GM10266 (cell line): ENCODE data around the gene EEF2KMT.
A peak's percentile ranks its signal among the peaks of the same experiment; 100 is the strongest.

ENCODE experiments used
- DNase-seq: peaks from one replicate; pipeline ENCODE4 v3.0.0; 2012; ENCODE audit errors: extremely low spot score
- TF ChIP-seq, protein P1 (sequence below): IDR thresholded peaks from 2 replicates; pipeline ENCODE4 v1.5.1; 2012; ENCODE audit warnings: mild to moderate bottlenecking, low read depth; ENCODE audit not compliant: control insufficient read depth, insufficient read depth; ENCODE audit errors: missing control alignments

Gene EEF2KMT

GRCh38 chr16:5044011-5044540 lies 53.5 kb downstream of the EEF2KMT start:
- TF ChIP-seq, protein P1, sequence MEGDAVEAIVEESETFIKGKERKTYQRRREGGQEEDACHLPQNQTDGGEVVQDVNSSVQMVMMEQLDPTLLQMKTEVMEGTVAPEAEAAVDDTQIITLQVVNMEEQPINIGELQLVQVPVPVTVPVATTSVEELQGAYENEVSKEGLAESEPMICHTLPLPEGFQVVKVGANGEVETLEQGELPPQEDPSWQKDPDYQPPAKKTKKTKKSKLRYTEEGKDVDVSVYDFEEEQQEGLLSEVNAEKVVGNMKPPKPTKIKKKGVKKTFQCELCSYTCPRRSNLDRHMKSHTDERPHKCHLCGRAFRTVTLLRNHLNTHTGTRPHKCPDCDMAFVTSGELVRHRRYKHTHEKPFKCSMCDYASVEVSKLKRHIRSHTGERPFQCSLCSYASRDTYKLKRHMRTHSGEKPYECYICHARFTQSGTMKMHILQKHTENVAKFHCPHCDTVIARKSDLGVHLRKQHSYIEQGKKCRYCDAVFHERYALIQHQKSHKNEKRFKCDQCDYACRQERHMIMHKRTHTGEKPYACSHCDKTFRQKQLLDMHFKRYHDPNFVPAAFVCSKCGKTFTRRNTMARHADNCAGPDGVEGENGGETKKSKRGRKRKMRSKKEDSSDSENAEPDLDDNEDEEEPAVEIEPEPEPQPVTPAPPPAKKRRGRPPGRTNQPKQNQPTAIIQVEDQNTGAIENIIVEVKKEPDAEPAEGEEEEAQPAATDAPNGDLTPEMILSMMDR, result no peak
- no peak for DNase-seq

GRCh38 chr16:5042574-5043171 lies 54.9 kb downstream of the EEF2KMT start:
- no peak for DNase-seq
- TF ChIP-seq, protein P1, result no peak

DNA sequence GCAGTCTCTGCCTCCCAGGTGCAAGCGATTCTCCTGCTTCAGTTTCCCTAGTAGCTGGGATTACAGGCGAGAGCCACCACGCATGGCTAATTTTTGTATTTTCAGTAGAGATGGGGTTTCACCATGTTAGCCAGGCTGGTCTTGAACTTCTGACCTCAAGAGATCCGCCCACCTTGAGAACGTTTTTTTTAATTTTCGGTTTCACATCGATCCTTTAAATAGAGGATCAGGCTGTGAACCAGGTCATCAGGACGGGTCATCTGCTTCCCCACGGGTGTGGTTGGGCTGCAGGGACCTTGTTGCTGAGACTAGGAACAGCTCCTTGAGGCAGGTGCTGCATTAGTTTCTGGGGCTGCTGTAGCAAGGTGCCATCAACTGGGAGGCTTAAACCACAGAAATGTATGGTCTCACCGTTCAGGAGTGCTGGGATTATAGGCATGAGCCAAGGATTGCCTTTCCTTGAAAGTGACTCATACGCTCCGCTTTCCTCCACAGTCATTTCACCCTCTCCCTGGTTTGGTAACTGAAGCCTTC lies 55.9 kb downstream of the EEF2KMT start:
- TF ChIP-seq, protein P1, result no peak

GRCh38 chr16:5040451-5040850 lies 57.1 kb downstream of the EEF2KMT start:
- TF ChIP-seq, protein P1, result no peak
- no peak for DNase-seq

More for the DNA sequence above, 55.9 kb downstream of the EEF2KMT start:
- peak; percentile 64 for DNase-seq

GRCh38 chr16:5036228-5037156 lies 61.1 kb downstream of the EEF2KMT start:
- no peak for DNase-seq
- TF ChIP-seq, protein P1, result no peak

- TF ChIP-seq, protein P1, result no peak
- no peak for DNase-seq
Observed at GRCh38 chr16:5035909-5036227, 61.7 kb downstream of the EEF2KMT start.
